K562 (cell line): Measurements from ENCODE around the gene MSH3. TPM values are rescaled to one million over a fixed set of nuclear protein-coding genes. Genes with fewer than 3 reads are reported as not detected.

Experiments
- ATAC-seq: fragments of 200-7000 bp; cut with Tn5 transposase; 3 replicates; pipeline ENCODE4 v1.9.1; 2020; ENCODE audit warnings: moderate library complexity
- BruUV-seq: library from RNA; stranded (reverse); fragments of 400-500 nt; replicated peaks from 2 replicates; lab custom pipeline; 2021; lab: Mats Ljungman, UMichigan
- CTCF ChIA-PET: fragments of 300-600 bp; formaldehyde crosslinking; extraction: SDS; loops from one replicate; lab custom pipeline; 2021; ENCODE audit warnings: low intra/inter-chr PET ratio; lab: Yijun Ruan, JAX
- POLR2A ChIA-PET: fragments of 300-600, 350-650 bp; sonication (Branson Sonifier 250); formaldehyde crosslinking; extraction: SDS; loops from one replicate; lab custom pipeline; 2021; ENCODE audit warnings: antibody characterized with exemption, inconsistent platforms; lab: Yijun Ruan, JAX
- DNase-seq, 4 experiments: peaks; one replicate each; pipeline versions ENCODE4 v3.0.0 to v3.0.0-alpha.2; 2011 to 2018; ENCODE audit warnings: low spot score in 3 of 4, mixed read lengths in 3 of 4; ENCODE audit errors: extremely low read depth in 1 of 4
- FAIRE-seq: peaks from 2 replicates; lab custom pipeline; 2011; peaks lifted over from hg19 to GRCh38; lab: Jason Lieb, UNC
- H2AFZ ChIP-seq: 2 replicates; pipeline ENCODE4 v1.6.0; 2011; ENCODE audit warnings: low read depth, low read length, control low read depth, inconsistent platforms
- H3K27ac ChIP-seq: fragments of 200-600 bp; 3 replicates; pipeline ENCODE4 v1.8.0; 2011; ENCODE audit warnings: low read depth, mild to moderate bottlenecking, control low read depth, inconsistent platforms, low read length, moderate library complexity, mixed read lengths; ENCODE audit errors: extremely low read depth
- H3K27me3 ChIP-seq, 2 experiments: fragments of 300-600 bp in 1 of 2; 2 replicates in 1 of 2; 3 replicates in 1 of 2; pipeline versions ENCODE4 v1.6.0 to v1.8.0; 2011; ENCODE audit warnings: inconsistent platforms in 2 of 2, low read length in 2 of 2, mild to moderate bottlenecking in 1 of 2, mixed read lengths in 1 of 2, moderate library complexity in 1 of 2; ENCODE audit not compliant: control insufficient read depth in 2 of 2, insufficient read depth in 2 of 2
- H3K36me3 ChIP-seq: fragments of 300-600 bp; 3 replicates; pipeline ENCODE4 v1.8.0; 2011; ENCODE audit warnings: mild to moderate bottlenecking, low read length, inconsistent platforms; ENCODE audit not compliant: control insufficient read depth, insufficient read depth
- H3K4me1 ChIP-seq, 2 experiments: fragments of 200-600 bp in 1 of 2; replicated peaks in 1 of 2; 2 replicates in 1 of 2; 3 replicates in 1 of 2; pipeline versions ENCODE4 v1.5.1 to v1.8.0; 2011; ENCODE audit warnings: inconsistent platforms in 2 of 2, low read length in 2 of 2, mild to moderate bottlenecking in 1 of 2, mixed read lengths in 1 of 2, moderate library complexity in 1 of 2; ENCODE audit not compliant: control insufficient read depth in 2 of 2, insufficient read depth in 2 of 2
- H3K4me2 ChIP-seq: 2 replicates; pipeline ENCODE4 v1.6.1; 2011; ENCODE audit warnings: low read length, control low read depth, inconsistent platforms, mixed read lengths; ENCODE audit not compliant: insufficient read depth
- H3K4me3 ChIP-seq: fragments of 200-600 bp; sonication (generic), shearing (Covaris generic); 2 replicates; pipeline ENCODE4 v1.5.1; 2016; ENCODE audit warnings: control low read depth, inconsistent platforms
- H3K79me2 ChIP-seq: fragments of 200-600 bp; 3 replicates; pipeline ENCODE4 v1.8.0; 2011; ENCODE audit warnings: low read length, inconsistent platforms; ENCODE audit not compliant: control insufficient read depth, insufficient read depth
- H3K9ac ChIP-seq, 2 experiments: 2 replicates each; pipeline versions ENCODE4 v1.6.0 to v1.6.1; 2011; ENCODE audit warnings: low read depth in 2 of 2, low read length in 2 of 2, control low read depth in 1 of 2, inconsistent platforms in 1 of 2, mild to moderate bottlenecking in 1 of 2, mixed read lengths in 1 of 2; ENCODE audit not compliant: insufficient read depth in 1 of 2
- H3K9me1 ChIP-seq: one replicate; pipeline ENCODE4 v1.6.0; 2011; ENCODE audit warnings: inconsistent platforms, mild to moderate bottlenecking, low read length, moderate library complexity; ENCODE audit not compliant: control insufficient read depth, insufficient read depth
- H3K9me3 ChIP-seq: replicated peaks from 2 replicates; pipeline ENCODE4 v1.5.1; 2011; ENCODE audit warnings: low read depth, low read length, inconsistent platforms; ENCODE audit not compliant: control insufficient read depth, insufficient read depth
- H4K20me1 ChIP-seq: replicated peaks from 2 replicates; pipeline ENCODE4 v1.6.1; 2011; ENCODE audit warnings: low read length, inconsistent platforms, mixed read lengths; ENCODE audit not compliant: control insufficient read depth, insufficient read depth
- ARID3B ChIP-seq: fragments of 250-450 bp; sonication (Bioruptor Pico); IDR thresholded peaks from 2 replicates; pipeline ENCODE4 v1.4.0; 2020; ENCODE audit warnings: borderline replicate concordance
- C11orf30 ChIP-seq: fragments of 450-650 bp; IDR thresholded peaks from 2 replicates; pipeline ENCODE4 v1.6.1; 2016; ENCODE audit warnings: low read depth, mild to moderate bottlenecking
- GTF3C2 ChIP-seq: IDR thresholded peaks from 3 replicates; pipeline ENCODE4 v1.6.1; 2011; ENCODE audit warnings: borderline replicate concordance, mild to moderate bottlenecking, moderate library complexity; ENCODE audit not compliant: insufficient read length; ENCODE audit errors: extremely low read depth
- KAT7 ChIP-seq: sonication (generic); formaldehyde crosslinking; IDR thresholded peaks from 2 replicates; pipeline ENCODE4 v1.8.0; 2022; ENCODE audit warnings: missing genetic modification reagents, mild to moderate bottlenecking, borderline replicate concordance
- MAFF ChIP-seq: IDR thresholded peaks from 2 replicates; pipeline ENCODE4 v1.6.1; 2012; ENCODE audit warnings: low read length, improper control_type of control experiment
- MAFG ChIP-seq: fragments of 450-650 bp; conservative IDR thresholded peaks from 2 replicates; pipeline ENCODE4 v1.6.1; 2016; ENCODE audit warnings: missing genetic modification characterization, missing compliant biosample characterization
- MAFK ChIP-seq: IDR thresholded peaks from 2 replicates; pipeline ENCODE4 v1.6.1; 2011; ENCODE audit warnings: low read length, improper control_type of control experiment
- NFXL1 ChIP-seq: fragments of 450-650 bp; formaldehyde crosslinking; IDR thresholded peaks from 2 replicates; pipeline ENCODE4 v1.4.0; 2021; ENCODE audit warnings: mild to moderate bottlenecking
- POLR3A ChIP-seq: IDR thresholded peaks from 2 replicates; pipeline ENCODE4 v1.6.1; 2011; ENCODE audit warnings: borderline replicate concordance, mild to moderate bottlenecking, moderate library complexity; ENCODE audit not compliant: insufficient read length, insufficient read depth; ENCODE audit errors: extremely low read depth
- RBM14 ChIP-seq: fragments of 200-400 bp; formaldehyde crosslinking; IDR thresholded peaks from 2 replicates; pipeline ENCODE4 v1.6.1; 2018; ENCODE audit warnings: low read depth, mild to moderate bottlenecking, low read length, moderate library complexity, borderline replicate concordance; ENCODE audit not compliant: insufficient read depth
- ZNF165 ChIP-seq: fragments of 250-450 bp; sonication (Bioruptor Pico); IDR thresholded peaks from 2 replicates; pipeline ENCODE4 v1.4.0; 2020; ENCODE audit warnings: borderline replicate concordance
- ZNF316 ChIP-seq: fragments of 450-650 bp; IDR thresholded peaks from 2 replicates; pipeline ENCODE4 v1.6.1; 2016
- ZNF347 ChIP-seq: fragments of 450-650 bp; formaldehyde crosslinking; IDR thresholded peaks from 2 replicates; pipeline ENCODE4 v1.4.0; 2020; ENCODE audit warnings: low read depth, mild to moderate bottlenecking, moderate library complexity
- ZNF398 ChIP-seq: fragments of 250-450 bp; sonication (Bioruptor Pico); IDR thresholded peaks from 2 replicates; pipeline ENCODE4 v1.8.0; 2021; ENCODE audit warnings: moderate library complexity, mild to moderate bottlenecking, inconsistent platforms
- ZNF449 ChIP-seq: fragments of 250-450 bp; sonication (Bioruptor Pico); IDR thresholded peaks from 2 replicates; pipeline ENCODE4 v1.8.0; 2022; ENCODE audit warnings: moderate library complexity, mild to moderate bottlenecking, inconsistent platforms
- WGBS: fragments of 100-300 bp; shearing (Covaris generic); methylation state at CpG from one replicate; pipeline ENCODE4 v1.1.6; 2016; ENCODE audit warnings: low coverage, mixed read lengths; ENCODE audit not compliant: insufficient coverage; ENCODE audit errors: missing lambda C conversion rate; 5-methylcytosine and 5-hydroxymethylcytosine counted together
- in situ Hi-C: fragments of 300-500 bp; cut with MboI; formaldehyde crosslinking; loops from 4 replicates; pipeline ENCODE4 v1.15.0; 2018; ENCODE audit warnings: inconsistent platforms, mixed read lengths
- intact Hi-C: fragments of 100-400 bp; cut with micrococcal nuclease; formaldehyde crosslinking; loops from 2 replicates; pipeline ENCODE4 v1.14.2; 2022
- polyA plus RNA-seq, 8 experiments: library from polyadenylated mRNA; depleted of rRNA in 4 of 8; stranded (reverse) in 5 of 8; unstranded in 3 of 8; fragments of >200 nt; fragmentation: Nextera tagmentation in 2 of 8; fragmentation: Illumina TruSeq in 1 of 8; extraction: Ambion mirVana in 2 of 8; extraction: Trizol in 1 of 8; gene quantifications; 2 replicates each; pipeline versions ENCODE4 v1.2.1 to v1.2.3, GENCODE V29; 2011 to 2014; ENCODE audit warnings: inconsistent platforms in 1 of 8, missing spikeins in 1 of 8
- total RNA-seq, 7 experiments: library from RNA; depleted of rRNA in 6 of 7; stranded (reverse); fragments of >200 nt in 6 of 7; fragmentation: Illumina TruSeq in 2 of 7; extraction: Trizol in 2 of 7; gene quantifications; 2 replicates each; pipeline versions ENCODE4 v1.2.1 to v1.2.3, GENCODE V29; 2011 to 2021; ENCODE audit warnings: low replicate concordance in 1 of 7

Gene MSH3
- total and polyA plus RNA-seq, 9 of the 15 experiments (the other 6 are each of a cell fraction or from before 2014, with no cell fraction given), result 3.9 to 17.2 (median 13.2) TPM

- ChIA-PET POLR2A (no interaction called here), CTCF (no interaction called here)
- H3K9me1 ChIP-seq, result no peaks in the 10 kb centered on the region
- in situ Hi-C loops (no loop called here), intact Hi-C loops (no loop called here)
- no peaks in the 10 kb centered on the region for H3K79me2 ChIP-seq
- no peaks in the 10 kb centered on the region for H4K20me1 ChIP-seq
- no peak overlapping the region for H3K4me2 ChIP-seq
- BruUV-seq, result no TSS peak
- H2AFZ ChIP-seq, result no peak overlapping the region
- no peak overlapping the region for H3K27ac ChIP-seq
- no peaks in the 10 kb centered on the region for H3K9me3 ChIP-seq
- no peak overlapping the region for H3K4me3 ChIP-seq
- ATAC-seq (no peak), DNase-seq (no peak), FAIRE-seq (no peak)
- H3K4me1 ChIP-seq, result peaks cover 0 to 3% of the 10 kb centered on the region in 2 experiments; a peak in 2 of 5 replicates
- no peak overlapping the region; a peak in 1 of 4 replicates for H3K9ac ChIP-seq
- H3K27me3 ChIP-seq, result no peaks in the 10 kb centered on the region
- WGBS, result 88% methylated on average over 3 of the region's 3 CpGs
- peaks cover 22% of the 10 kb centered on the region; the same call in 1 of the 3 replicates for H3K36me3 ChIP-seq
- TF ChIP-seq RBM14, result no peak
- TF ChIP-seq ZNF398 (CRISPR knock-in tag), result no peak
- TF ChIP-seq POLR3A, result no peak
- TF ChIP-seq ZNF449 (CRISPR knock-in tag), result no peak
- peak; percentile 50 for TF ChIP-seq MAFG
- no peak for TF ChIP-seq KAT7 (CRISPR knock-in tag)
- TF ChIP-seq ZNF165 (CRISPR knock-in tag), result no peak
- no peak for TF ChIP-seq ARID3B (CRISPR knock-in tag)
- TF ChIP-seq ZNF316, result peak; percentile 82
- TF ChIP-seq C11orf30, result peak; percentile 59
- TF ChIP-seq ZNF347 (CRISPR knock-in tag), result no peak
- TF ChIP-seq MAFK, result peak; percentile 61
- TF ChIP-seq NFXL1 (CRISPR knock-in tag), result no peak
- TF ChIP-seq MAFF, result peak; percentile 70
- TF ChIP-seq GTF3C2, result no peak
Measured at GRCh38 chr5:80790698-80791097, 136.2 kb downstream of the MSH3 start.
